OCI-LY1 (cell line): ENCODE data around the gene KLC1.

Experiments
- H2AFZ ChIP-seq: fragments of 200-600 bp; sonication (generic), shearing (Covaris generic); 2 replicates; pipeline ENCODE4 v1.6.0; 2014; ENCODE audit warnings: antibody characterized with exemption, mild to moderate bottlenecking, low read length
- H3F3A ChIP-seq: fragments of 200-600 bp; sonication (generic), shearing (Covaris generic); 2 replicates; pipeline ENCODE4 v1.6.0; 2014; ENCODE audit warnings: mild to moderate bottlenecking, antibody characterized with exemption, low read length, moderate library complexity; ENCODE audit not compliant: insufficient read depth
- H3K27ac ChIP-seq: fragments of 200-600 bp; sonication (generic); 2 replicates; pipeline ENCODE4 v1.5.1; 2014; ENCODE audit warnings: low read length, mixed run types, mild to moderate bottlenecking, low read depth; ENCODE audit not compliant: poor library complexity, severe bottlenecking
- H3K27me3 ChIP-seq: fragments of 200-600 bp; sonication (generic); 2 replicates; pipeline ENCODE4 v1.6.0; 2014; ENCODE audit warnings: antibody characterized with exemption, mild to moderate bottlenecking, low read length, moderate library complexity; ENCODE audit not compliant: insufficient read depth
- H3K36me3 ChIP-seq: fragments of 200-600 bp; sonication (generic); 2 replicates; pipeline ENCODE4 v1.6.1; 2014; ENCODE audit warnings: mild to moderate bottlenecking, antibody characterized with exemption, low read length, moderate library complexity, mixed read lengths; ENCODE audit not compliant: insufficient read depth
- H3K4me1 ChIP-seq: fragments of 200-600 bp; sonication (generic); 2 replicates; pipeline ENCODE4 v1.5.1; 2014; ENCODE audit warnings: mild to moderate bottlenecking, low read length, moderate library complexity; ENCODE audit not compliant: insufficient read depth, severe bottlenecking
- H3K4me2 ChIP-seq: fragments of 200-600 bp; sonication (generic), shearing (Covaris generic); 2 replicates; pipeline ENCODE4 v1.6.1; 2014; ENCODE audit warnings: low read length
- H3K4me3 ChIP-seq: fragments of 200-600 bp; sonication (generic); 2 replicates; pipeline ENCODE4 v1.5.1; 2014; ENCODE audit warnings: low read length, low read depth, mild to moderate bottlenecking, mixed read lengths; ENCODE audit not compliant: poor library complexity, severe bottlenecking
- H3K79me2 ChIP-seq: fragments of 200-600 bp; shearing (Covaris generic); 2 replicates; pipeline ENCODE4 v1.6.1; 2016; ENCODE audit warnings: mixed run types, low read length, mixed read lengths; ENCODE audit not compliant: insufficient read depth
- H3K9ac ChIP-seq: fragments of 200-600 bp; sonication (generic), shearing (Covaris generic); 2 replicates; pipeline ENCODE4 v1.6.1; 2014; ENCODE audit warnings: mild to moderate bottlenecking, low read length, mixed read lengths
- H3K9me2 ChIP-seq: fragments of 200-600 bp; sonication (generic), shearing (Covaris generic); 2 replicates; pipeline ENCODE4 v1.6.1; 2014; ENCODE audit warnings: low read depth, mild to moderate bottlenecking, low read length, mixed read lengths
- H3K9me3 ChIP-seq: fragments of 200-600 bp; shearing (Covaris generic); 2 replicates; pipeline ENCODE4 v1.6.1; 2014; ENCODE audit warnings: low read length, mixed read lengths
- H4K20me1 ChIP-seq: fragments of 200-600 bp; sonication (generic), shearing (Covaris generic); 2 replicates; pipeline ENCODE4 v1.6.0; 2016; ENCODE audit warnings: mild to moderate bottlenecking, low read length; ENCODE audit not compliant: insufficient read depth
- EZH2 ChIP-seq: fragments of 200-600 bp; sonication (generic), shearing (Covaris generic); IDR thresholded peaks from 2 replicates; pipeline ENCODE4 v1.8.0; 2017; ENCODE audit warnings: borderline replicate concordance, mixed run types, mild to moderate bottlenecking, antibody characterized with exemption, low read length, moderate library complexity, mixed read lengths
- TF ChIP-seq, protein P1 (sequence below): fragments of 200-600 bp; sonication (generic), shearing (Covaris generic); IDR thresholded peaks from 2 replicates; pipeline ENCODE4 v1.5.1; 2017; ENCODE audit warnings: mild to moderate bottlenecking, antibody characterized with exemption, low read length, moderate library complexity, mixed read lengths

KLC1 gene

DNA sequence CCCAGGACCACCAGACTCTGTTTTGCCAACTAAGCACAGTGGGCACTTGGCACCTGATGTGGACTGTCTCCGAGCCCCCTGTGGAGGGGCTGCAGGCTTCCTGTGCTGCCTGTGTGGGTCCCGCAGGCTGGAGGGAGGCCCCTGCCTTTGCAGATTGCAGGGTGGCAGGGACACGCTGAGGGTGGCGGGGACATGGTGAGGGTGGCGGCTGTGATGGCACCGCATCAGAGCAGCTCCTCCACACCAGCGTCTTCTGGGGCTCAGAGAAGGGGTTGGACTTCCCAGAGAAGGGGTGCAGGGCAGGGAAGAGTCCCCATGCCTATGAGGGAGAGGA lies 94.7 kb downstream of the KLC1 start:
- H3K9me3 ChIP-seq: no peaks in the 10 kb centered on the region
- no peak overlapping the region for H3K4me3 ChIP-seq
- peaks cover 19% of the 10 kb centered on the region; the same call in 1 of the 2 replicates for H3K79me2 ChIP-seq

DNA sequence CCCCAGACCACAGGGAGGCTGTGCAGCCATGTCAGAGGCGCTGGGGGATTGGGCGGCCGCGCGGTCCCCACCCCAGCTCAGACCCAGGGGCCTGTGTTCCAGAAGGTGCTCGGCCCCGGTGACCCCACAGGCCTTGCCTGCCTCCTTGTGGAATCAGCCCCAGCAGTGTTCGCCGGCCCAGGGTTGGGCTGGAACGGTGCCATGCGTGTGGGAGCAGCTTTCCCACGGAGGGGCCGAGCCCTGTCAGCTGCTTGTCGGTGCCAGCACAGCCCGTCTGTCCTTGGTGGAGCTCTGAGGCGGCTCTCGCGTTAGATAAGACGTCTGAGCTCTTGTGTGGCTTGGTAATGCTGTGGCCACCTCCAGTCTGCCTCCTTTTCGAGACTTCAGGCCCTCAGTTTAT lies 95.1 kb downstream of the KLC1 start:
- H3K27ac ChIP-seq: no peak overlapping the region
- TF ChIP-seq, protein P1, sequence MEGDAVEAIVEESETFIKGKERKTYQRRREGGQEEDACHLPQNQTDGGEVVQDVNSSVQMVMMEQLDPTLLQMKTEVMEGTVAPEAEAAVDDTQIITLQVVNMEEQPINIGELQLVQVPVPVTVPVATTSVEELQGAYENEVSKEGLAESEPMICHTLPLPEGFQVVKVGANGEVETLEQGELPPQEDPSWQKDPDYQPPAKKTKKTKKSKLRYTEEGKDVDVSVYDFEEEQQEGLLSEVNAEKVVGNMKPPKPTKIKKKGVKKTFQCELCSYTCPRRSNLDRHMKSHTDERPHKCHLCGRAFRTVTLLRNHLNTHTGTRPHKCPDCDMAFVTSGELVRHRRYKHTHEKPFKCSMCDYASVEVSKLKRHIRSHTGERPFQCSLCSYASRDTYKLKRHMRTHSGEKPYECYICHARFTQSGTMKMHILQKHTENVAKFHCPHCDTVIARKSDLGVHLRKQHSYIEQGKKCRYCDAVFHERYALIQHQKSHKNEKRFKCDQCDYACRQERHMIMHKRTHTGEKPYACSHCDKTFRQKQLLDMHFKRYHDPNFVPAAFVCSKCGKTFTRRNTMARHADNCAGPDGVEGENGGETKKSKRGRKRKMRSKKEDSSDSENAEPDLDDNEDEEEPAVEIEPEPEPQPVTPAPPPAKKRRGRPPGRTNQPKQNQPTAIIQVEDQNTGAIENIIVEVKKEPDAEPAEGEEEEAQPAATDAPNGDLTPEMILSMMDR: no peak
- TF ChIP-seq EZH2: no peak
- H3K9ac ChIP-seq: no peak overlapping the region
- H3K27me3 ChIP-seq: no peaks in the 10 kb centered on the region
- H3K79me2 ChIP-seq: peaks cover 19% of the 10 kb centered on the region; the same call in 1 of the 2 replicates
- peaks cover 12% of the 10 kb centered on the region for H3K4me1 ChIP-seq
- H3K36me3 ChIP-seq: peaks cover 17% of the 10 kb centered on the region; the same call in 1 of the 2 replicates
- H2AFZ ChIP-seq: no peak overlapping the region
- no peak overlapping the region for H3K4me3 ChIP-seq
- H3K4me2 ChIP-seq: no peak overlapping the region
- no peaks in the 10 kb centered on the region for H3K9me3 ChIP-seq
- H3F3A ChIP-seq: no peaks in the 10 kb centered on the region
- H4K20me1 ChIP-seq: no peaks in the 10 kb centered on the region
- H3K9me2 ChIP-seq: no peaks in the 10 kb centered on the region

More for the DNA sequence above, 94.7 kb downstream of the KLC1 start:
- H3K4me2 ChIP-seq: no peak overlapping the region
- no peaks in the 10 kb centered on the region for H3F3A ChIP-seq
- no peaks in the 10 kb centered on the region for H3K27me3 ChIP-seq
- H3K9ac ChIP-seq: no peak overlapping the region
- peaks cover 13% of the 10 kb centered on the region; the same call in 1 of the 2 replicates for H3K36me3 ChIP-seq
- no peak overlapping the region for H2AFZ ChIP-seq
- no peaks in the 10 kb centered on the region for H4K20me1 ChIP-seq
- TF ChIP-seq, protein P1: no peak
- TF ChIP-seq EZH2: no peak
- no peak overlapping the region for H3K27ac ChIP-seq
- peaks cover 14% of the 10 kb centered on the region for H3K4me1 ChIP-seq
- H3K9me2 ChIP-seq: no peaks in the 10 kb centered on the region

DNA sequence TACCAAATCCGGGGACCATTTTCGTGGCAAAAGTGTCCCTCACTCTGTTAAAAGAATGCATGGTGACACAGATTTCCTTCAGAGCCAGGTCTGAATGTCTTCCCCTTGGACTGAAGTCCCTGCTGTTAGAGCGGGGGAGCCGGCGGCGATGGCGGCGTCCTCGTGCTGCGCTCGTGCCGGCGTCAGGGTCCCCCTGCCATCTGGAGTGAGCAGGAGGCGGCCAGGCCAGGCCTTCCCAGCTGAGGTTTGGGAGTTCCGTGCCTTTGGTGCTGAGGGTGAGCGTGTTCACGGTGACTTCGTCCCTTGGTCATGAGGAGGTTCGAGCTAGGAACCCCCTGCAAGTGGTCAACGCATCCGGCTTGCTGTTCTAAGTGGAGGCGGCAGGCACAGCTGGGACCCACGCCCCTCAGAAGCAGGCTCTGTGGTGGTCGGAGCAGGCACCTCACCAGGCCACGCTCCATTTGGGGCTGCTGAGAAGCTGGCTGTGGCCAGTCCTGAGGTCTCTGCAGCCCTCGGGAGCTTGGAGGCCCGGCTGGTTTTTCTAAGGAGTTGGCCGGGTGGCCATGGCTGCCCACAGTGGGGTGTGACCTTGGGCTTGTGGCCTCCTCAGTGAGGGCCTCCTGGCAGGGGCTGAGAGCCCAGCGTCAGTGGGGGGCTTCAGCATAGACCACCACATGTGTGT lies 96.1 kb downstream of the KLC1 start:
- Histone ChIP-seq H3K4me2 (no peak overlapping the region), H3K79me2 (peaks cover 15% of the 10 kb centered on the region; the same call in 1 of the 2 replicates), H3K4me3 (no peak overlapping the region), H3K9me2 (no peaks in the 10 kb centered on the region), H3K4me1 (peaks cover 2% of the 10 kb centered on the region), H3K9ac (no peak overlapping the region), H3K9me3 (no peaks in the 10 kb centered on the region), H3K36me3 (peaks cover 26% of the 10 kb centered on the region; the same call in 1 of the 2 replicates), H3K27me3 (no peaks in the 10 kb centered on the region), H4K20me1 (no peaks in the 10 kb centered on the region), H2AFZ (no peak overlapping the region), H3K27ac (no peak overlapping the region), H3F3A (no peaks in the 10 kb centered on the region)
- TF ChIP-seq EZH2: no peak
- TF ChIP-seq, protein P1: no peak
